GM21723 (cell line): ENCODE results near the gene SCN8A.
"Not testable (repeated sequence)": the region's sequence is repeated elsewhere in the genome, so short reads cannot be mapped to it uniquely, and the experiment has no call there.

Experiments
- ATAC-seq: cut with Tn5 transposase; IDR thresholded peaks from one replicate; pipeline ENCODE4 v1.9.1; 2021; ENCODE audit warnings: mild to moderate bottlenecking, moderate library complexity; ENCODE audit not compliant: unreplicated experiment

The SCN8A gene

GRCh38 chr12:51827925-51828818, 237.1 kb downstream of the SCN8A start:
- no peak for ATAC-seq

DNA sequence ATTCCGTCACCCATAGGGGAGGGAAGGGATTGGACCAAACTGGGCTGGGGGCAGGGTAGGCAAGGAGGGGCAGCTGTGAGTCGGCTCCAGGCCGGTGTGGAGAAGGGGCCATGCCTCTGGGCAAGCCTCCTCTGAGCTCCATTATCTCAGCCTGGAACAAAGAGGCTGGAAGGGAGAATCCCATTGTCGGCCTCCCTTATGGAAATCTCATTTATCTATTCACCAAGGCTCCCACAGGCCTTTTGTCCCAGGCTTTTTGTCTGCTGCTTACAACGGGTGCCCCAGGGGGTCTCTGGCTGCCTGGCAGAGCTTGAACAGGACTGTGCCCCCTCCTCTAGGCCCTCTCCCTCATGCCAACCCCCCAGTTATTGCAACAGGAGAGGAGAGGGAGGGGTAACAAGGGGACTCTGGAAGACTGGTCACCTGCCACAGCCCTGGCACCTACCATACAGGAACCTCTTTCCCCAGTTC, 238.0 kb downstream of the SCN8A start:
- ATAC-seq, result no peak

GRCh38 chr12:51829641-51830040, 238.6 kb downstream of the SCN8A start:
- no peak for ATAC-seq

DNA sequence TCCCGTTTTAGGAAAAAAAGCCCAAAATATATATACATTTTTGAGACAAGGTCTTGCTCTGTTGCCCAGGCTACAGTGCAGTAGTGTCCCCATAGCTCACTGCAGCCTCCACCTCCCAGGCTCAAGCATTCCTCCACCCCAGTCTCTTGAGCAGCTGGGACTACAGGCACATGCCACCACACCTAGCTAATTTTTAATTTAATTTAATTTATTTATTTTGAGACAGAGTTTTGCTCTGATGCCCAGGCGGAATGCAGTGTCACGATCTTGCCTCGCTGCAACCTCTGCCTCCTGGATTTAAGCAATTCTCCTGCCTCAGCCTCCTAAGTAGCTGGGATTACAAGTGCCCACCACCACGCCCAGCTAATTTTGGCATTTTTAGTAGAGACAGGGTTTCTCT, 240.8 kb downstream of the SCN8A start:
- ATAC-seq, result not testable (repeated sequence)

GRCh38 chr12:51832354-51833107, 241.5 kb downstream of the SCN8A start:
- ATAC-seq, result no peak

- ATAC-seq, result no peak
Observed at GRCh38 chr12:51833448-51834227, 242.6 kb downstream of the SCN8A start.

DNA sequence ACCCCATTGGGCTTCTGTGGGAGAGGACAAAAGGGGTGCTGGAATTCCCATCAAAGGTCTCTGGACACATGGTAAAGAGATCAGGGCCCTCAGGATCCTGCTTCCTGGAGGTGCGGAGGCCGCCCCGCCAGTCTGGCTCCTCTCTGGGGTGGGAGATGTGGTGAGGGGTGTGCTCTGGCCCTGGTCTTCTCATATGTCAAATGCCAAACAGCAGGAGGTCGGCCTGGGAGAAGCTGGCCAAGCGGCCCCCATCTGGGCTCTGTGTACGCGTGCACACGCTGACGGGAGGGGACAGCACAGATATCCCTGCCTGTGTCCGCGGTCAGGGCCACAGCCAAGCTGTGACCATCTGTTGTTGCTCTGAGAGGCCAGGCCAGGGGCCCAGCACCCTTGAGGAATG, 243.4 kb downstream of the SCN8A start:
- ATAC-seq, result no peak

DNA sequence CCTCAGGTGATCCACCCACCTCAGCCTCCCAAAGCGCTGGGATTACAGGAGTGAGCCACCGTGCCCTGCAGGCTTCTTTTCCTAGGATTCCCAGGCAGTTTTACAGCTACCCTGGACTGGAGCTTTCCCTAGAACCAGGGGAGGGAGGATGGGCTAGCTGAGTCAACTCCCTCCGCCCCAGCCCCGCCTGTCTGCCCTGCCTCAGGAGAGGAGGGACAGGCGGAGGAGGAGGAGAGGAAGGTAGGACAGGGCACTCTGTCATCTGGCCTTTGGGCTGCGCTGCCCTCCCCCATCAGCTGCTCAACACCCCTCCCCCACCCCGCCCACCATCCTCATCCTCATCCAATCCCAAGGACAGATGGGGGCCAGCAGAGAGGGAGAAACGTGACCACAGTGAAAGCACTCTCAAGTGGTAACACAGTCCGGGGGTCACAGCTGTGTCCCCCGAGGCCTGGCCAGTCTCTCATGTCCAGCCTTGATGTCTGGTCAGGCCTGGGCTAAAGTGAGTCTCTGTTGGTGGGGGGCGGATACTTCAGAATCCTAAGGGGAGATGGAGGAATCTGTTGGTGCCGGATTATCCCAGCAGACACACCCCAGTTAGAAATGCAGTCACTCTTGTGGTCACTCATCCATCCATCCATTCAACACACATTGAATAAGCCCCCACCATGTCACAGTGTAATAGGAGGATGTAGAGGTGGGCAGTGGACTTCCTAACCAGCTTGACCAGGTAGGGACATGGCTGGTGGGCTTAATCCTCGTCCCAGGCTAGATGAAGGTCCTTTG, 245.2 kb downstream of the SCN8A start:
- no peak for ATAC-seq

GRCh38 chr12:51836827-51837173, 245.8 kb downstream of the SCN8A start:
- ATAC-seq, result no peak

- no peak for ATAC-seq
Observed at GRCh38 chr12:51837286-51837685, 246.3 kb downstream of the SCN8A start.

DNA sequence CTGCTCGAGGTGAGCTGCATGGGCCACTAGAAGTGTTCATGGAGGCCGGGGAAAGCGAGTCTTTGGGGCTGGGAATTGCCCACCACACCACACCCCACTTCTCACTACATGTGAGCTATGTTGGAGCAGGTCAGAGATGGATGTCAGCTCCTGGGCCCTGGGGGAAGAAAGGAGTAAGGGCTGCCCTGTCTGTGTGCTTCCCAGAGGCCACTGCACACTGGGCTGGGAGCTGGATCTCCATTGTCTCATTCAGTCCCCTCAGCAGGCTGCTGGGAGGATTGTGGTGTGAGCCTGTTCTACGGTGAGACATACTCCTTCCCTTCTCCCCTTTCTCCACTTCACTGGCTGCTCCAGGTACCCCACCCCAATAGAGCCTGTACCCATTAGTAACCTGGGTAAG, 247.0 kb downstream of the SCN8A start:
- ATAC-seq, result no peak

DNA sequence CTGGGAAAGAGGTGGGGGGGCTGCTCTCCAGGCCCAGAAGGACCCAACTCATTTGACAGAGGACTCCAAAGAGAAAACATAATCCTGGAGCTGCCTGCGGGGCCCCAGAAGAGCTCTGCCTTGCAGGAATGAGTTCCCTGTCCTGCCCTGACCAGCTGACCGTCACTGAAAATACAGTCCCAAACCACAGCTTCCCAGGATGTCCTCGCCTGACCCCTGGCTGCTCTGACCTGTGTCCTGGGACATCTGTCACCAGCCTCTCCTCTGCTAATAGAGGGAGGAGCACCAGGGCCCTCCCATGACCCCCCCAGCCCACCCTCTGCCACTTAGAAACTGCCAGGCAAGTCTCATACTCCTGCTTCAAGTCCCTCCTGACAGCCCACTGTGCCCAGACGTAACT, 247.7 kb downstream of the SCN8A start:
- no peak for ATAC-seq

DNA sequence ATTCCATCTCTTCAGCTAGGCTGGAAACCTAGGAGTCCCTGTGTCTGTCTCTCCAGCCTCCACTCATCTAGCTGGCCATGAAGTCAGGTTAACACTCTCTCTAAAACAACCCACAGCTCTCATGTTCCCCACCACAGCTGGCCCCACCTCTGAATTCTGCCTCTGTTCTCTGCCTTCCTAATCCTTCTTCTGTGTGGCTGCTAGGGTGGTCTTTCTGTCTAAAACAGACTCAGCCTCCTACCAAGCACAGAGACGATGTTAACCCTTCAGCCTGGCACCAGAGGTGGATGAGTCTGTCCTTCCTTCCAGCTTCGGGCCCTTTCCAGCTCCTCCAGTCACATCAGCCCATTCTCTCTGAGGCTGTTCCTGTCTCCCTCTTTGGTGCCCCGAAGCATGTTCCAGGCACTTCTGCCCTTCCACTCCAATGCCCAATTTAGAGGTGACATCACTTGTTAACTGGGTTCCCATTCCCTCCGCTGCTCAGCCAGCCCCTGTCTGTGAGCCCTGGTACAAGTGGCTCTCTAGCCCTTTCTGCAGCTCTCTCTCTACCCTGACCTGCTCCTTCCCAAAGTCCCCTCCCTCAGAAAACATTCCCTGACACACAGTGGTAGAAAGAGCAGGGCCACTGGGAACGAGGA, 248.4 kb downstream of the SCN8A start:
- no peak for ATAC-seq

DNA sequence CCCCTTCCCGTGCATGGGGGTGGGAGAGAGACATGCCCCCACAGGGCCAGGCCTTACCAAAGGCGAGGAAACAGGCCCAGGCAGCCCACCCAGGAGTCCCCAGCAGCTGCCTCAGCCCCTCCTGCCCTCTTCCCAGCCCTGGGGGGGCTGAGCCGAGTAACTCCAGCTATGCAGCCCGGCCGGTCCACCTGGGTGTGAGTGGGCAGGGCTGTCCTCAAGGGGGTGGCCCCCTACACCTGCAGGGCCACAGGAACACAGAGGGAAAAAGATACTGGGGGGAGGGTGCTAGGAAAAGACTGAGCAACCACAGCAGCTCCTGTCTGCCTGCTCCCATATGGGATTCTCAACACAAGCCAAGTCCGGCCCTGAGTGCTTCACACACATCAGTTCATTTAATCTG, 249.9 kb downstream of the SCN8A start:
- ATAC-seq, result no peak

GRCh38 chr12:51841727-51842126, 250.7 kb downstream of the SCN8A start:
- ATAC-seq, result no peak

DNA sequence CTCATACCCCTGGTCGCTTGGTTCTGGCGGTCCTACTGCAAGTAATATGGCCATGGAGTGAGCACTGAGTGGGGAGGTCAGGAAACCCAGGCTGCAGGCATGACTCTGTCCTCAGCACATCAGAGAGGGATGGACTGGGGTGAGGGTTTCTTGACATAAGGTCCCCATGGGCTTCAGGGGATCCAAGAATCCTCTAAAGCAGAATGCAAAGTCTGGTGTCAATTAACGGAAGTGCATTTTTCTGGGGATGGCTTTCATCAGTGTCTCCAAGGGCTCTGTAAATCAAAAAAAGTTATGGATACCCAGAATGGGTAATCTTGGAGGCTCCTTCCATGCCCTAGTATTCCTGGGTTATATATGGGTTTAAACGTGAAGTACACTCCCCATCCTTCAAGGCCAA, 253.8 kb downstream of the SCN8A start:
- ATAC-seq, result no peak

- no peak for ATAC-seq
Observed at GRCh38 chr12:51845482-51845881, 254.4 kb downstream of the SCN8A start.

GRCh38 chr12:51846271-51846691, 255.2 kb downstream of the SCN8A start:
- no peak for ATAC-seq

DNA sequence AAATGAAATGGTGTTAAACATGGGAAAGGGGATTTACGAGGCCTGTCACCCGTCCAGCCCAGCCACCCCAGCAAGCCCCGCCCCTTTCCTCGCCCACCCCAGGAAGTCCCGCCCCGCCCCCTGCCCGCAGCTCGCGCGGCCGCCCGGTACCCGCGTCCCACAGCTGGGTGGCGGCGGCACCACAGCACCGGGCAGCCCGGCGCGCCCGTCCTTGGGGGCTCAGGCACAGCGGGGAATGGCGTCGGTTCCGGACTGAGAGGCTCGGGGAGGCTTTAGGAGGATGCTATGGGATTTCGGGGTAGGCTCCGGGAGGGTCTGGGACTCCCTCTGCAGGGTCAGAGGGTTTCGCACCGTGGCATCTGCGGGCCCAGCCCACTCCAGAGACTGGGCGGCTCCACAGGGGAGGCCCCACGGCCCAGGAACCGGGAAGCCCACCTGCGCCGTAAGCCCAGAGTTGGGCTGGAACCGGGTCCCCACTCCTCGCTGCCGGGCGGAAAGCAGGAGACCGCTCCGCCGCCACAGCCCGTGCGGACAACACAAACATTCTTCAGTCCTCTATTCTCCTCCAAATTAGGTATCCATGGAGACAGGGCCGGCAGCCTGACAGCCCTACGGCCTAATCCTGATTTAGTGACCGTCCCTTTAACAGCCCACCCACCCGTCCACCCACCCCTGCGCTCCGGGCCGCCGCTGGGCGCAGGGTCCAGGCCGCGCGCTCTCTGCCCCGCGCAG, 256.0 kb downstream of the SCN8A start:
- ATAC-seq, result no peak
